Measurements from ENCODE around the gene AP2A1.

The AP2A1 gene

GRCh38 chr19:49739098-49739497 lies 27.7 kb upstream of the AP2A1 start:
- no peak overlapping the region for H3K4me3 ChIP-seq (replicated peaks; ENCODE audit: low read depth, low read length)
- no peak for TF ChIP-seq CTCF (IDR thresholded peaks at IDR 0.05; ENCODE audit: low read length, missing control alignments)
- DNase-seq (ENCODE audit: low read depth) = no peak

- DNase-seq (ENCODE audit: low read depth) = no peak
- H3K4me3 ChIP-seq (replicated peaks; ENCODE audit: low read depth, low read length) = no peak overlapping the region
- no peak for TF ChIP-seq CTCF (IDR thresholded peaks at IDR 0.05; ENCODE audit: low read length, missing control alignments)
Measured at GRCh38 chr19:49739933-49740332, 26.9 kb upstream of the AP2A1 start.

- TF ChIP-seq CTCF (IDR thresholded peaks at IDR 0.05; ENCODE audit: low read length, missing control alignments) = no peak
- no peak overlapping the region for H3K4me3 ChIP-seq (replicated peaks; ENCODE audit: low read depth, low read length)
Measured at GRCh38 chr19:49741210-49741844, 25.5 kb upstream of the AP2A1 start.

GRCh38 chr19:49744946-49745381 lies 21.8 kb upstream of the AP2A1 start:
- no peak for DNase-seq (ENCODE audit: low read depth)
- no peak overlapping the region for H3K4me3 ChIP-seq (replicated peaks; ENCODE audit: low read depth, low read length)
- no peak for TF ChIP-seq CTCF (IDR thresholded peaks at IDR 0.05; ENCODE audit: low read length, missing control alignments)

More at GRCh38 chr19:49741210-49741844, 25.5 kb upstream of the AP2A1 start:
- no peak for DNase-seq (ENCODE audit: low read depth)

- H3K4me3 ChIP-seq (replicated peaks; ENCODE audit: low read depth, low read length) = no peak overlapping the region
- TF ChIP-seq CTCF (IDR thresholded peaks at IDR 0.05; ENCODE audit: low read length, missing control alignments) = no peak
- DNase-seq (ENCODE audit: low read depth) = peak; percentile 46
Measured at GRCh38 chr19:49746206-49746958, 20.4 kb upstream of the AP2A1 start.

GRCh38 chr19:49749055-49749716 lies 17.6 kb upstream of the AP2A1 start:
- no peak overlapping the region for H3K4me3 ChIP-seq (replicated peaks; ENCODE audit: low read depth, low read length)
- peak; percentile 40 for DNase-seq (ENCODE audit: low read depth)
- TF ChIP-seq CTCF (IDR thresholded peaks at IDR 0.05; ENCODE audit: low read length, missing control alignments) = no peak

All from fibroblast of pulmonary artery (primary cell).